Hematopoietic multipotent progenitor cell (in vitro differentiated cells): ENCODE results near the gene SLC7A4. TPM values are rescaled to one million over a fixed set of nuclear protein-coding genes. Genes with fewer than 3 reads are reported as not detected.
"Not testable (repeated sequence)": the region's sequence is repeated elsewhere in the genome, so short reads cannot be mapped to it uniquely, and the experiment has no call there.

Experiments used
- DNase-seq, 3 donors: peaks; one replicate each; pipeline ENCODE4 v3.0.0-alpha.2; 2011 to 2015; ENCODE audit warnings: low read depth in 2 of 3, low spot score in 2 of 3
- total RNA-seq: library from RNA; depleted of rRNA; stranded (reverse); fragments of >200 nt; gene quantifications from one replicate; pipeline ENCODE4 v1.2.3, GENCODE V29; 2012

Gene SLC7A4
- 0.81 TPM for total RNA-seq

- peak in 1 of 3 donors; percentile 14 for DNase-seq
These were observed at the start of gene SLC7A4 for GRCh38 chr22:21032037-21032867. TSS of gene SLC7A4 (minus strand) at chr22:21032561. CDS start at chr22:21031812, 749 bp downstream.

GRCh38 chr22:21080435-21081137 is 48.2 kb upstream of the SLC7A4 start:
- no peak for DNase-seq

GRCh38 chr22:21079493-21079892 is 47.1 kb upstream of the SLC7A4 start:
- DNase-seq: no peak

GRCh38 chr22:21078916-21079315 is 46.6 kb upstream of the SLC7A4 start:
- no peak for DNase-seq

DNA sequence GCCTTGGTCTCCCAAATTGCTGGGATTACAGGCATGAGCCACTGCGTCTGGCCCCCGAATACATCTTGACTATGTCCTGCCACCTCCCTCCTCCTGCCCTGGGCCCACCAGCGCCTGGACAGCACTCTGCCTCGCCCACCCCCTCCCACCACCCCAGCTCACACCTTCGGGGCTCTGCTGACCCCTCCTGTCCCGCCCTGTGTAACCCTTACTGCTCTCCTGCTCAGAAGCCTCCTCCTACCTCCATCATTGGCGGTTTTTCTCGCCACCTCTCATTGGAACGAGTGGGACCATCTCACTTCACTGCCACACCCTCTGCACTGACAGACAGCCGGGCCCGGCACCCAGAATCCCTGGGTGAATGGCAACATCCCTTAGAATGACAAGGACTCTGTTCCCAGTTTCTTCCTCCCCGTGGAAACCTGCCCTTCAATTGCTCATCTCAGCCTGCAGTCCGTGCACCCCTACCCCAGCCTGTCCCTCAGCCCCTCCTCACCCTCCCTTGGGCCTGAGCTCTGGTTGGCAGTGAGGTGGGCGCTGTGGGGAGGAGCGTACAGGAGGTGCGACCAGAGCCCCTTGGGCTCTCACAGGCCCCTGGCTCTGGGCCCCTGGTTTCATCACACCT is 45.6 kb upstream of the SLC7A4 start:
- DNase-seq: no peak

GRCh38 chr22:21076912-21077625 is 44.7 kb upstream of the SLC7A4 start:
- no peak for DNase-seq

- DNase-seq: no peak
These were observed 43.3 kb upstream of the SLC7A4 start for GRCh38 chr22:21075516-21076138.

GRCh38 chr22:21074102-21074715 is 41.8 kb upstream of the SLC7A4 start:
- DNase-seq: no peak

GRCh38 chr22:21073482-21073881 is 41.1 kb upstream of the SLC7A4 start:
- DNase-seq: no peak

DNA sequence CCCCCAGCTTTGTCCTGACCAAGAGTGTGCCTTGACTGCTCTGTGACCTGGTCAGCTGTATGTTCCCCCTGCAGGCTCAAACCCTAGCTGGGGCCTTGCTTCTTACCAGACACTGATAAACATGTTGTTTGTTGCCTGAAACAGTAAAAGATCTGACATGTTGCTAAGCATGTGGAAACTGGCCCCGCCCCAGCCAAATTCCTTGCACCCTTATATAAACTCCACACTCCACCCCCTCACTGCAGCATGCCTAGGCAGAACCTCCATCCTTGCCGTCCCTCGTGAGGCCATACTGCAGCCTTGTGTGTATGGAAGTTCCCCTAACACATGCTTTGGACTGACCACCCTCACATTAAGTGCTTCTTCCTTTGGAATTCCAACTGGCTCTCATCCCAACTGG is 40.7 kb upstream of the SLC7A4 start:
- DNase-seq: no peak

GRCh38 chr22:21071796-21072195 is 39.4 kb upstream of the SLC7A4 start:
- DNase-seq: not testable (repeated sequence)

DNA sequence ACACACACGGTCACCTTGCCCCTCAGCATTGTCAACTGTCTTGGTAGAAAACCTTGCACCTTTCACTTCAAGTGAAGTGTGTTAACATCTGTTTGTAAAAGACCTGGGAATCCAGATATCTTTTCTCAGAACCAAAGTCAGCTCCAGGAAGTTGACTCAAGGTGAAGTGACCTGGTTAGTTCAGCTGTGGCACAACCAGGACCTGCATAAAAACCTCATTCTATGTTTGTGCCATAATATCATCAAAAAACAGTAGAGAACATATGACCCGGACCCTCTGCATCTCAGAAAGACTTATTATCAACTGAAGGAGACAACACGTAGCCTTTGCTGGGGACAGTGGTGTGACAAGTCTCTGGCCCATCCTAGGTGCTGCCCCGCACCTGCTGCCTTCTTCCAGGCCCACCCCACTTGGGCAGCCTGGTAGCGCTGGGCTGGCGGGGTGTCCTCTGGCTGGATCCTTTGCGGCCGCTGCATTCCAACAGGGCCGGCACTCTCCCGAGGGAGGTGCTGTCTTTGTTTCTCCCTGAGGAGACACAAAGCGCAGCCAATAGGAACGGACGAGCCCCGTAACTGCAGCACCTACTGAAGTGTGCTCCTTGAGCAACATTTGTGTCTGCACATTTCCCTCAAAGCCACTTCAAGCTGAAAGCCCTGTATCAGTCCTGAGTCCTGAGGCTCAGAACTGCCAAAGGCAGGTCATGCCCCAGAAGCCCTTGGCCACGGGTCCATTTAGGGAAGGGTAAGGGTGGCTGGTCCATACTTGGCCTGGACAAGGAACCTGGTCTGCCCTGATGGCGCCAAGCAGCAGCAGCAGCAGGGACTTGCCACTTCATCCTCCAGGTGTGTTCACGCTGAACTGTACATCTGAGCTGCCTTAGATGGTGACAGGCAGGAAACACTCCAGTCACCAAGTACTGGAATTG is 38.6 kb upstream of the SLC7A4 start:
- DNase-seq: no peak

DNA sequence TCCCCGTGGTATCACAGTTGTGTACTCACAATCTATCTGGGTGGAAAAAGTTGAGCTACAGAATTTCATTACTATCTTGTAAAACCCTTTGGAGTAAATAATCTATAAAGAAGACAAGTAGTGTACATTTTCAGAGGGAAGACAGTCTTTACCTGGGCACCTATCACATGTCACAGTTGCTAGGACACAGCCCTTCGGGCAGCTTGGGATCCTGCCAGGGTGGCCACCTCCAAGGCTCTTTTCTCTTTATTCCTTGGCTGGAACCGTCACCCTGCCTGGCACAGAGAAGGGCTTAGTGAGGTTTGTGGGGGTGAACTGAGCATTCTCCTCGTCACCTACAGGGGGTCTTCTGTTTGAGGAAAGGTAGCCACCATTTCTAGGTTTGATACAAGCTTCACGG is 37.0 kb upstream of the SLC7A4 start:
- DNase-seq: no peak

GRCh38 chr22:21068681-21069276 is 36.4 kb upstream of the SLC7A4 start:
- DNase-seq: no peak

GRCh38 chr22:21067901-21068680 is 35.7 kb upstream of the SLC7A4 start:
- DNase-seq: no peak

GRCh38 chr22:21067075-21067900 is 34.9 kb upstream of the SLC7A4 start:
- DNase-seq: no peak
